ENCODE data around the gene DNAAF1. TPM values are rescaled to one million over a fixed set of nuclear protein-coding genes. Genes with fewer than 3 reads are reported as not detected.
A peak's percentile ranks its signal among the peaks of the same experiment; 100 is the strongest.
"Not testable (repeated sequence)": the region's sequence is repeated elsewhere in the genome, so short reads cannot be mapped to it uniquely, and the experiment has no call there.

DNAAF1 gene
- total RNA-seq, 2 donors from 2014 or later = not detected

- H3K36me3 Mint-ChIP-seq = peaks cover 0 to 4% of the 10 kb centered on the region in 2 donors
- ATAC-seq (no peak), DNase-seq (ENCODE audit: low spot score in 2 of 2) (peak in 1 of 2 donors; percentile 53)
- H3K27ac Mint-ChIP-seq = peak overlapping the region; percentile 92 to 96
- no peaks in the 10 kb centered on the region for H3K9me3 Mint-ChIP-seq
Measured at GRCh38 chr16:84117494-84117843, 27.6 kb upstream of the DNAAF1 start.

- H3K9me3 Mint-ChIP-seq, ATAC-seq: not testable (repeated sequence)
Measured at GRCh38 chr16:84118315-84118714, 26.8 kb upstream of the DNAAF1 start.

GRCh38 chr16:84119368-84119767, 25.7 kb upstream of the DNAAF1 start:
- DNase-seq (ENCODE audit: low spot score in 2 of 2) = no peak
- Mint-ChIP-seq H3K27ac (no peak overlapping the region), H3K36me3 (peaks cover 0 to 4% of the 10 kb centered on the region in 2 donors), H3K9me3 (no peaks in the 10 kb centered on the region)
- ATAC-seq = no peak

More at GRCh38 chr16:84118315-84118714, 26.8 kb upstream of the DNAAF1 start:
- DNase-seq (ENCODE audit: low spot score in 2 of 2); H3K36me3 Mint-ChIP-seq; H3K27ac Mint-ChIP-seq: not testable (repeated sequence)

- H3K9me3 Mint-ChIP-seq = no peaks in the 10 kb centered on the region
- no peak overlapping the region for H3K27ac Mint-ChIP-seq
- DNase-seq (ENCODE audit: low spot score in 2 of 2) = no peak
- peaks cover 0 to 4% of the 10 kb centered on the region in 2 donors for H3K36me3 Mint-ChIP-seq
- no peak for ATAC-seq
Measured at GRCh38 chr16:84120023-84120422, 25.1 kb upstream of the DNAAF1 start.

GRCh38 chr16:84121007-84121406, 24.1 kb upstream of the DNAAF1 start:
- Mint-ChIP-seq H3K36me3 (peaks cover 0 to 2% of the 10 kb centered on the region in 2 donors), H3K9me3 (no peaks in the 10 kb centered on the region), H3K27ac (no peak overlapping the region)
- ATAC-seq (no peak), DNase-seq (ENCODE audit: low spot score in 2 of 2) (no peak)

GRCh38 chr16:84124257-84125073, 20.6 kb upstream of the DNAAF1 start:
- Mint-ChIP-seq H3K27ac (peak overlapping the region in 1 of 2 donors; percentile 29), H3K36me3 (no peaks in the 10 kb centered on the region), H3K9me3 (no peaks in the 10 kb centered on the region)
- ATAC-seq (no peak), DNase-seq (ENCODE audit: low spot score in 2 of 2) (no peak)

GRCh38 chr16:84131117-84131516, 14.0 kb upstream of the DNAAF1 start:
- no peak for ATAC-seq
- Mint-ChIP-seq H3K27ac (no peak overlapping the region), H3K9me3 (no peaks in the 10 kb centered on the region), H3K36me3 (no peaks in the 10 kb centered on the region)
- DNase-seq (ENCODE audit: low spot score in 2 of 2) = no peak

GRCh38 chr16:84132527-84133285, 12.4 kb upstream of the DNAAF1 start:
- ATAC-seq (no peak), DNase-seq (ENCODE audit: low spot score in 2 of 2) (no peak)
- Mint-ChIP-seq H3K9me3 (no peaks in the 10 kb centered on the region), H3K36me3 (no peaks in the 10 kb centered on the region), H3K27ac (no peak overlapping the region)

- Mint-ChIP-seq H3K9me3 (no peaks in the 10 kb centered on the region), H3K27ac (peak overlapping the region; percentile 6 to 33), H3K36me3 (no peaks in the 10 kb centered on the region)
- ATAC-seq (no peak), DNase-seq (ENCODE audit: low spot score in 2 of 2) (no peak)
Measured at GRCh38 chr16:84136331-84137125, 8.6 kb upstream of the DNAAF1 start.

GRCh38 chr16:84137287-84137686, 7.8 kb upstream of the DNAAF1 start:
- H3K36me3 Mint-ChIP-seq = no peaks in the 10 kb centered on the region
- H3K27ac Mint-ChIP-seq = peak overlapping the region in 1 of 2 donors; percentile 33
- ATAC-seq (no peak), DNase-seq (ENCODE audit: low spot score in 2 of 2) (no peak)
- no peaks in the 10 kb centered on the region for H3K9me3 Mint-ChIP-seq

GRCh38 chr16:84137769-84138357, 7.2 kb upstream of the DNAAF1 start:
- Mint-ChIP-seq H3K36me3 (no peaks in the 10 kb centered on the region), H3K9me3 (no peaks in the 10 kb centered on the region), H3K27ac (no peak overlapping the region)
- DNase-seq (ENCODE audit: low spot score in 2 of 2) = no peak
- ATAC-seq = no peak

- no peaks in the 10 kb centered on the region for H3K9me3 Mint-ChIP-seq
- ATAC-seq (no peak), DNase-seq (ENCODE audit: low spot score in 2 of 2) (no peak)
- H3K27ac Mint-ChIP-seq = peak overlapping the region in 1 of 2 donors; percentile 13
- no peaks in the 10 kb centered on the region for H3K36me3 Mint-ChIP-seq
Measured at GRCh38 chr16:84138500-84138823, 6.6 kb upstream of the DNAAF1 start.

- peaks cover 0 to under 1% of the 10 kb centered on the region in 2 donors for H3K36me3 Mint-ChIP-seq
- DNase-seq (ENCODE audit: low spot score in 2 of 2) (peak in 1 of 2 donors; percentile 32), ATAC-seq (peak; percentile 93 to 99)
- no peaks in the 10 kb centered on the region for H3K9me3 Mint-ChIP-seq
- H3K27ac Mint-ChIP-seq = peak overlapping the region; percentile 13 to 56
Measured at GRCh38 chr16:84138824-84139627, 6.1 kb upstream of the DNAAF1 start.

GRCh38 chr16:84139628-84140258, 5.4 kb upstream of the DNAAF1 start:
- Mint-ChIP-seq H3K36me3 (peaks cover 0 to 6% of the 10 kb centered on the region in 2 donors), H3K9me3 (no peaks in the 10 kb centered on the region), H3K27ac (no peak overlapping the region)
- ATAC-seq (no peak), DNase-seq (ENCODE audit: low spot score in 2 of 2) (no peak)

- Mint-ChIP-seq H3K9me3 (no peaks in the 10 kb centered on the region), H3K27ac (no peak overlapping the region), H3K36me3 (peaks cover 0 to 6% of the 10 kb centered on the region in 2 donors)
- DNase-seq (ENCODE audit: low spot score in 2 of 2) (no peak), ATAC-seq (no peak)
Measured at GRCh38 chr16:84141143-84141670, 3.9 kb upstream of the DNAAF1 start.
